IMR-90 (cell line): ENCODE measurements around the gene THSD7B. TPM values are rescaled to one million over a fixed set of nuclear protein-coding genes. Genes with fewer than 3 reads are reported as not detected.

ENCODE experiments used
- ATAC-seq: fragments of 200-7000 bp; cut with Tn5 transposase; 2 replicates; pipeline ENCODE4 v1.9.1; 2020; ENCODE audit warnings: low read depth, mild to moderate bottlenecking, moderate library complexity
- BruUV-seq: library from RNA; stranded (reverse); fragments of 400-500 nt; replicated peaks from 2 replicates; lab custom pipeline; 2021; lab: Mats Ljungman, UMichigan
- CTCF ChIA-PET: fragments of 300-600 bp; formaldehyde crosslinking; extraction: SDS; loops from one replicate; lab custom pipeline; 2021; ENCODE audit warnings: antibody characterized with exemption; lab: Yijun Ruan, JAX
- POLR2A ChIA-PET: fragments of 300-600 bp; sonication (Branson Sonifier 250); formaldehyde crosslinking; loops from one replicate; lab custom pipeline; 2022; ENCODE audit warnings: antibody characterized with exemption; ENCODE audit not compliant: unreplicated experiment; lab: Charles Lee
- DNase-seq: peaks from one replicate; pipeline ENCODE4 v3.0.0; 2013
- H2AFZ ChIP-seq: replicated peaks from 2 replicates; pipeline ENCODE3; 2013; ENCODE audit warnings: low read length, mild to moderate bottlenecking; ENCODE audit not compliant: poor library complexity
- H2AK5ac ChIP-seq: 2 replicates; pipeline ENCODE4 v1.6.1; 2013; ENCODE audit warnings: low read depth, low read length, inconsistent platforms
- H2AK9ac ChIP-seq: replicated peaks from 2 replicates; pipeline ENCODE3; 2013; ENCODE audit warnings: mild to moderate bottlenecking, low read depth, low read length, moderate library complexity; ENCODE audit not compliant: poor library complexity
- H2BK120ac ChIP-seq: 2 replicates; pipeline ENCODE4 v1.6.1; 2013; ENCODE audit warnings: low read depth, low read length, inconsistent platforms
- H2BK15ac ChIP-seq: 3 replicates; pipeline ENCODE4 v1.6.1; 2013; ENCODE audit warnings: low read depth, low read length, inconsistent platforms
- H2BK20ac ChIP-seq: 2 replicates; pipeline ENCODE4 v1.6.1; 2013; ENCODE audit warnings: low read depth, mild to moderate bottlenecking, inconsistent platforms, low read length, moderate library complexity
- H2BK5ac ChIP-seq: 2 replicates; pipeline ENCODE4 v1.6.1; 2013; ENCODE audit warnings: mild to moderate bottlenecking, low read depth, low read length, inconsistent platforms; ENCODE audit not compliant: poor library complexity, severe bottlenecking
- H3K14ac ChIP-seq: replicated peaks from 2 replicates; pipeline ENCODE4 v1.6.1; 2013; ENCODE audit warnings: low read depth, low read length, inconsistent platforms
- H3K18ac ChIP-seq: 2 replicates; pipeline ENCODE4 v1.6.1; 2013; ENCODE audit warnings: low read depth, low read length, control low read depth
- H3K23ac ChIP-seq: 2 replicates; pipeline ENCODE4 v1.6.1; 2013; ENCODE audit warnings: low read depth, low read length, inconsistent platforms
- H3K27ac ChIP-seq: 2 replicates; pipeline ENCODE4 v1.5.1; 2013; ENCODE audit warnings: mild to moderate bottlenecking, control low read depth, low read length; ENCODE audit not compliant: insufficient read depth
- H3K27me3 ChIP-seq: 2 replicates; pipeline ENCODE4 v1.6.1; 2013; ENCODE audit warnings: low read length; ENCODE audit not compliant: control insufficient read depth, insufficient read depth
- H3K36me3 ChIP-seq: 2 replicates; pipeline ENCODE4 v1.6.1; 2013; ENCODE audit warnings: low read length, mixed read lengths; ENCODE audit not compliant: control insufficient read depth, insufficient read depth
- H3K4ac ChIP-seq: 2 replicates; pipeline ENCODE4 v1.6.1; 2013; ENCODE audit warnings: low read depth, low read length, inconsistent platforms
- H3K4me1 ChIP-seq: 2 replicates; pipeline ENCODE4 v1.6.1; 2013; ENCODE audit warnings: low read length, mixed read lengths; ENCODE audit not compliant: control insufficient read depth, insufficient read depth
- H3K4me2 ChIP-seq: 2 replicates; pipeline ENCODE4 v1.6.1; 2013; ENCODE audit warnings: low read depth, mild to moderate bottlenecking, control low read depth, low read length, moderate library complexity
- H3K4me3 ChIP-seq: 2 replicates; pipeline ENCODE4 v1.5.1; 2013; ENCODE audit warnings: low read depth, mild to moderate bottlenecking, control low read depth, low read length, moderate library complexity; ENCODE audit not compliant: insufficient read depth
- H3K56ac ChIP-seq: 2 replicates; pipeline ENCODE4 v1.6.1; 2013; ENCODE audit warnings: low read length, inconsistent platforms; ENCODE audit not compliant: insufficient read depth; ENCODE audit errors: extremely low read depth
- H3K79me1 ChIP-seq, 2 experiments: 2 replicates each; pipeline ENCODE4 v1.6.1; 2013; ENCODE audit warnings: low read length in 2 of 2, inconsistent platforms in 1 of 2, low read depth in 1 of 2
- H3K9ac ChIP-seq: 2 replicates; pipeline ENCODE4 v1.6.1; 2013; ENCODE audit warnings: low read depth, low read length, control low read depth
- H3K9me1 ChIP-seq: 2 replicates; pipeline ENCODE4 v1.6.1; 2013; ENCODE audit warnings: low read length, inconsistent platforms; ENCODE audit not compliant: insufficient read depth
- H3K9me3 ChIP-seq: 2 replicates; pipeline ENCODE4 v1.6.1; 2013; ENCODE audit warnings: low read length; ENCODE audit not compliant: control insufficient read depth, insufficient read depth
- H4K20me1 ChIP-seq: 2 replicates; pipeline ENCODE4 v1.6.1; 2013; ENCODE audit warnings: low read length, inconsistent platforms; ENCODE audit not compliant: insufficient read depth
- H4K5ac ChIP-seq: 2 replicates; pipeline ENCODE4 v1.6.1; 2013; ENCODE audit warnings: mild to moderate bottlenecking, low read depth, low read length, control low read depth
- H4K8ac ChIP-seq, 2 experiments: 2 replicates each; pipeline ENCODE4 v1.6.1; 2013; ENCODE audit warnings: low read depth in 2 of 2, low read length in 2 of 2, control low read depth in 1 of 2, inconsistent platforms in 1 of 2
- H4K91ac ChIP-seq: 2 replicates; pipeline ENCODE4 v1.6.1; 2013; ENCODE audit warnings: low read depth, low read length, inconsistent platforms; ENCODE audit not compliant: insufficient read depth
- RAD21 ChIP-seq: IDR thresholded peaks from 2 replicates; pipeline ENCODE4 v1.6.1; 2012; ENCODE audit warnings: low read length, improper control_type of control experiment
- RCOR1 ChIP-seq: IDR thresholded peaks from 2 replicates; pipeline ENCODE4 v1.6.1; 2012; ENCODE audit warnings: mild to moderate bottlenecking, low read length, improper control_type of control experiment; ENCODE audit not compliant: insufficient replicate concordance
- WGBS, 2 experiments: methylation state at CpG; one replicate each; pipeline versions ENCODE4 v1.1.5 to v1.1.7; 2013; ENCODE audit warnings: missing lambda C conversion rate in 2 of 2; ENCODE audit not compliant: insufficient read length in 1 of 2; ENCODE audit errors: extremely low coverage in 2 of 2; 5-methylcytosine and 5-hydroxymethylcytosine counted together
- dilution Hi-C: fragments of 300-500 bp; cut with HindIII; formaldehyde crosslinking; loops from one replicate; pipeline ENCODE4 v1.14.3; 2018; ENCODE audit warnings: low sequenced_read_pairs; ENCODE audit not compliant: unreplicated experiment
- in situ Hi-C: fragments of 300-500 bp; cut with MboI; formaldehyde crosslinking; loops from 3 replicates; pipeline ENCODE4 v1.14.3; 2019; ENCODE audit warnings: low sequenced_read_pairs, inconsistent platforms, mixed read lengths
- intact Hi-C: fragments of 100-400 bp; cut with micrococcal nuclease; formaldehyde crosslinking; loops from 2 replicates; pipeline ENCODE4 v1.10.0; 2022
- polyA plus RNA-seq, 3 experiments: library from polyadenylated mRNA; depleted of rRNA; stranded (reverse); fragments of >200 nt; gene quantifications; 2 replicates each; pipeline ENCODE4 v1.2.3, GENCODE V29; 2012; ENCODE audit warnings: low replicate concordance in 1 of 3
- total RNA-seq: library from RNA; depleted of rRNA; stranded (reverse); fragments of >200 nt; gene quantifications from 2 replicates; pipeline ENCODE4 v1.2.3, GENCODE V29; 2012

THSD7B gene
- total and polyA plus RNA-seq, 2 of the 4 experiments (the other 2 are of a cell fraction): not detected

DNA sequence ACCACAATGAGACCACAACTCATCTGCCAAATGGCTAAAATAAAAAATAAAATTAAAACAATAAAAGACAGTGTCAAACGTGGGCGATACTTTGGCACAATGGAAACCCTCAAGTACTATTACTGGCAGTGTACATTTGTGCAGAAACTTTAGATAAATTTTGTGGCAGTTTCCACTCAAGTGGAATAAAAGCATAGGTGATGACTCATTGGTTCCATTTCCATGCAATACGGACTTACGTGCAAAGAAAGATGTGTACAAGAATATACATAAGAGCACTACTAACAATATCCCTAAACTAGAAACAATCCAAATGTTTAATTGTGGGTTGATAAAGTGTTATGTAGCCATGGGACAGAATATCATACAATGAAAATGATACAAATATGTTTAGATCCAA is 940.0 kb downstream of the THSD7B start:
- H3K4me2 ChIP-seq: no peak overlapping the region
- H3K9me1 ChIP-seq: no peaks in the 10 kb centered on the region
- in situ Hi-C loops (no loop called here), intact Hi-C loops (no loop called here), dilution Hi-C loops (no loop called here)
- no peaks in the 10 kb centered on the region for H3K79me1 ChIP-seq
- no peak overlapping the region for H2BK15ac ChIP-seq
- DNase-seq (no peak), ATAC-seq (no peak)
- POLR2A ChIA-PET: no interaction called here
- H3K14ac ChIP-seq: no peak overlapping the region
- H2AK5ac ChIP-seq: no peak overlapping the region
- no peaks in the 10 kb centered on the region for H4K20me1 ChIP-seq
- H4K8ac ChIP-seq: no peak overlapping the region
- no TSS peak for BruUV-seq
- H2AK9ac ChIP-seq: no peak overlapping the region
- H3K4me1 ChIP-seq: no peaks in the 10 kb centered on the region
- no peak overlapping the region for H2BK120ac ChIP-seq
- CTCF ChIA-PET: no interaction called here
- H3K4ac ChIP-seq: no peak overlapping the region
- H3K9ac ChIP-seq: no peak overlapping the region
- H3K9me3 ChIP-seq: peaks cover 22% of the 10 kb centered on the region
- no CpG with 5 or more reads among the region's 4 CpGs for WGBS, 2 experiments
- H3K23ac ChIP-seq: no peak overlapping the region
- no peak overlapping the region for H4K5ac ChIP-seq
- H2BK5ac ChIP-seq: no peak overlapping the region
- H3K4me3 ChIP-seq: no peak overlapping the region
- H4K91ac ChIP-seq: no peak overlapping the region
- no peak overlapping the region for H3K56ac ChIP-seq
- H3K18ac ChIP-seq: no peak overlapping the region
- H2BK20ac ChIP-seq: no peak overlapping the region
- H3K27ac ChIP-seq: no peak overlapping the region
- H3K27me3 ChIP-seq: no peaks in the 10 kb centered on the region
- no peak overlapping the region for H2AFZ ChIP-seq
- TF ChIP-seq RCOR1: no peak
- no peak for TF ChIP-seq RAD21
- no peaks in the 10 kb centered on the region for H3K36me3 ChIP-seq
